HepG2 (cell line): Measurements from ENCODE around the gene GPR89A. TPM values are rescaled to one million over a fixed set of nuclear protein-coding genes. Genes with fewer than 3 reads are reported as not detected.

Experiments used
- EP300 ChIP-seq, 3 experiments: sonication (generic) in 1 of 3; formaldehyde crosslinking in 1 of 3; IDR thresholded peaks; 2 replicates each; pipeline versions ENCODE4 v1.5.1 to v1.6.1; 2011 to 2020; ENCODE audit warnings: low read depth in 2 of 3, low read length in 2 of 3, borderline replicate concordance in 1 of 3, improper control_type of control experiment in 1 of 3, mild to moderate bottlenecking in 1 of 3, missing genetic modification reagents in 1 of 3, moderate library complexity in 1 of 3
- HNRNPUL1 ChIP-seq: fragments of 200-400 bp; formaldehyde crosslinking; IDR thresholded peaks from 2 replicates; pipeline ENCODE4 v1.6.1; 2017; ENCODE audit warnings: low read depth, mild to moderate bottlenecking, low read length, moderate library complexity
- JDP2 ChIP-seq: sonication (generic); formaldehyde crosslinking; IDR thresholded peaks from 2 replicates; pipeline ENCODE4 v1.8.1; 2022; ENCODE audit warnings: missing genetic modification reagents, borderline replicate concordance
- NFKBIZ ChIP-seq: IDR thresholded peaks from 2 replicates; pipeline ENCODE4 v1.6.1; 2018; ENCODE audit warnings: missing genetic modification reagents, missing compliant biosample characterization
- PHF20 ChIP-seq: sonication (generic); formaldehyde crosslinking; IDR thresholded peaks from 2 replicates; pipeline ENCODE4 v1.5.0; 2020; ENCODE audit warnings: mild to moderate bottlenecking, missing genetic modification reagents
- PITX1 ChIP-seq: sonication (generic); formaldehyde crosslinking; IDR thresholded peaks from 2 replicates; pipeline ENCODE4 v1.5.1; 2020; ENCODE audit warnings: mild to moderate bottlenecking, missing genetic modification reagents
- ZMYM2 ChIP-seq: sonication (generic); formaldehyde crosslinking; IDR thresholded peaks from 2 replicates; pipeline ENCODE4 v1.8.0; 2022; ENCODE audit warnings: mild to moderate bottlenecking, missing genetic modification reagents
- ZNF205 ChIP-seq: IDR thresholded peaks from 2 replicates; pipeline ENCODE4 v1.6.1; 2018; ENCODE audit warnings: missing biosample characterization, missing genetic modification reagents
- ZNF234 ChIP-seq: sonication (generic); formaldehyde crosslinking; conservative IDR thresholded peaks from 2 replicates; pipeline ENCODE4 v1.5.1; 2020; ENCODE audit warnings: mild to moderate bottlenecking, missing genetic modification reagents
- ZNF280D ChIP-seq: sonication (generic); formaldehyde crosslinking; IDR thresholded peaks from 2 replicates; pipeline ENCODE4 v1.5.1; 2020; ENCODE audit warnings: mild to moderate bottlenecking, missing genetic modification reagents
- ZNF614 ChIP-seq: IDR thresholded peaks from 2 replicates; pipeline ENCODE4 v1.6.1; 2018; ENCODE audit warnings: missing biosample characterization, missing genetic modification reagents, inconsistent platforms, borderline replicate concordance
- ZSCAN9 ChIP-seq: IDR thresholded peaks from 2 replicates; pipeline ENCODE4 v1.6.1; 2016; ENCODE audit warnings: borderline replicate concordance
- polyA plus RNA-seq, 8 experiments: library from polyadenylated mRNA; depleted of rRNA in 3 of 8; stranded (reverse) in 7 of 8; unstranded in 1 of 8; fragments of >200 nt; fragmentation: Illumina TruSeq in 4 of 8; extraction: Trizol in 4 of 8; gene quantifications; 2 replicates each; pipeline versions ENCODE4 v1.2.1 to v1.2.3, GENCODE V29; 2011 to 2016; ENCODE audit warnings: low read depth in 4 of 8, missing spikeins in 1 of 8, mixed read lengths in 1 of 8; ENCODE audit not compliant: insufficient read depth in 1 of 8
- total RNA-seq, 5 experiments: library from RNA; depleted of rRNA; stranded (reverse); fragments of >200 nt; fragmentation: Illumina TruSeq; extraction: Trizol; gene quantifications; 2 replicates each; pipeline ENCODE4 v1.2.3, GENCODE V29; 2016; ENCODE audit warnings: low read depth in 1 of 5
- TF ChIP-seq, protein P1 (sequence below): sonication (generic); formaldehyde crosslinking; IDR thresholded peaks from 2 replicates; pipeline ENCODE4 v1.4.0; 2020; ENCODE audit warnings: missing genetic modification reagents
- TF ChIP-seq, protein P2 (sequence below): sonication (generic); formaldehyde crosslinking; IDR thresholded peaks from 2 replicates; pipeline ENCODE4 v1.5.1; 2020; ENCODE audit warnings: mild to moderate bottlenecking, missing genetic modification reagents, moderate library complexity
- TF ChIP-seq, protein P3 (sequence below): IDR thresholded peaks from 2 replicates; pipeline ENCODE4 v1.6.1; 2016; ENCODE audit warnings: low read depth, borderline replicate concordance

The GPR89A gene
- total and polyA plus RNA-seq, 2 of the 13 experiments (the other 11 are each of a cell fraction or from before 2014, with no cell fraction given): 23.4 to 32.6 TPM

- TF ChIP-seq, protein P1, sequence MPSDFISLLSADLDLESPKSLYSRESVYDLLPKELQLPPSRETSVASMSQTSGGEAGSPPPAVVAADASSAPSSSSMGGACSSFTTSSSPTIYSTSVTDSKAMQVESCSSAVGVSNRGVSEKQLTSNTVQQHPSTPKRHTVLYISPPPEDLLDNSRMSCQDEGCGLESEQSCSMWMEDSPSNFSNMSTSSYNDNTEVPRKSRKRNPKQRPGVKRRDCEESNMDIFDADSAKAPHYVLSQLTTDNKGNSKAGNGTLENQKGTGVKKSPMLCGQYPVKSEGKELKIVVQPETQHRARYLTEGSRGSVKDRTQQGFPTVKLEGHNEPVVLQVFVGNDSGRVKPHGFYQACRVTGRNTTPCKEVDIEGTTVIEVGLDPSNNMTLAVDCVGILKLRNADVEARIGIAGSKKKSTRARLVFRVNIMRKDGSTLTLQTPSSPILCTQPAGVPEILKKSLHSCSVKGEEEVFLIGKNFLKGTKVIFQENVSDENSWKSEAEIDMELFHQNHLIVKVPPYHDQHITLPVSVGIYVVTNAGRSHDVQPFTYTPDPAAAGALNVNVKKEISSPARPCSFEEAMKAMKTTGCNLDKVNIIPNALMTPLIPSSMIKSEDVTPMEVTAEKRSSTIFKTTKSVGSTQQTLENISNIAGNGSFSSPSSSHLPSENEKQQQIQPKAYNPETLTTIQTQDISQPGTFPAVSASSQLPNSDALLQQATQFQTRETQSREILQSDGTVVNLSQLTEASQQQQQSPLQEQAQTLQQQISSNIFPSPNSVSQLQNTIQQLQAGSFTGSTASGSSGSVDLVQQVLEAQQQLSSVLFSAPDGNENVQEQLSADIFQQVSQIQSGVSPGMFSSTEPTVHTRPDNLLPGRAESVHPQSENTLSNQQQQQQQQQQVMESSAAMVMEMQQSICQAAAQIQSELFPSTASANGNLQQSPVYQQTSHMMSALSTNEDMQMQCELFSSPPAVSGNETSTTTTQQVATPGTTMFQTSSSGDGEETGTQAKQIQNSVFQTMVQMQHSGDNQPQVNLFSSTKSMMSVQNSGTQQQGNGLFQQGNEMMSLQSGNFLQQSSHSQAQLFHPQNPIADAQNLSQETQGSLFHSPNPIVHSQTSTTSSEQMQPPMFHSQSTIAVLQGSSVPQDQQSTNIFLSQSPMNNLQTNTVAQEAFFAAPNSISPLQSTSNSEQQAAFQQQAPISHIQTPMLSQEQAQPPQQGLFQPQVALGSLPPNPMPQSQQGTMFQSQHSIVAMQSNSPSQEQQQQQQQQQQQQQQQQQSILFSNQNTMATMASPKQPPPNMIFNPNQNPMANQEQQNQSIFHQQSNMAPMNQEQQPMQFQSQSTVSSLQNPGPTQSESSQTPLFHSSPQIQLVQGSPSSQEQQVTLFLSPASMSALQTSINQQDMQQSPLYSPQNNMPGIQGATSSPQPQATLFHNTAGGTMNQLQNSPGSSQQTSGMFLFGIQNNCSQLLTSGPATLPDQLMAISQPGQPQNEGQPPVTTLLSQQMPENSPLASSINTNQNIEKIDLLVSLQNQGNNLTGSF: 0 out of 2 replicates have a peak, but pooled peaks have one; percentile 24
- TF ChIP-seq PHF20 (CRISPR knock-in tag): peak; percentile 56; the same call in 1 of the 2 replicates
- no peak for TF ChIP-seq ZMYM2 (CRISPR knock-in tag)
- peak; percentile 63; the same call in 1 of the 2 replicates for TF ChIP-seq ZNF205 (CRISPR knock-in tag)
- TF ChIP-seq ZNF280D (CRISPR knock-in tag): no peak; the same call in 1 of the 2 replicates
- peak; percentile 79 for TF ChIP-seq PITX1 (CRISPR knock-in tag)
- TF ChIP-seq ZNF614: 0 out of 2 replicates have a peak, but pooled peaks have one; percentile 25
- no peak for TF ChIP-seq NFKBIZ (CRISPR knock-in tag)
- no peak for TF ChIP-seq HNRNPUL1
- TF ChIP-seq ZSCAN9 (CRISPR knock-in tag): no peak
- TF ChIP-seq, protein P2, sequence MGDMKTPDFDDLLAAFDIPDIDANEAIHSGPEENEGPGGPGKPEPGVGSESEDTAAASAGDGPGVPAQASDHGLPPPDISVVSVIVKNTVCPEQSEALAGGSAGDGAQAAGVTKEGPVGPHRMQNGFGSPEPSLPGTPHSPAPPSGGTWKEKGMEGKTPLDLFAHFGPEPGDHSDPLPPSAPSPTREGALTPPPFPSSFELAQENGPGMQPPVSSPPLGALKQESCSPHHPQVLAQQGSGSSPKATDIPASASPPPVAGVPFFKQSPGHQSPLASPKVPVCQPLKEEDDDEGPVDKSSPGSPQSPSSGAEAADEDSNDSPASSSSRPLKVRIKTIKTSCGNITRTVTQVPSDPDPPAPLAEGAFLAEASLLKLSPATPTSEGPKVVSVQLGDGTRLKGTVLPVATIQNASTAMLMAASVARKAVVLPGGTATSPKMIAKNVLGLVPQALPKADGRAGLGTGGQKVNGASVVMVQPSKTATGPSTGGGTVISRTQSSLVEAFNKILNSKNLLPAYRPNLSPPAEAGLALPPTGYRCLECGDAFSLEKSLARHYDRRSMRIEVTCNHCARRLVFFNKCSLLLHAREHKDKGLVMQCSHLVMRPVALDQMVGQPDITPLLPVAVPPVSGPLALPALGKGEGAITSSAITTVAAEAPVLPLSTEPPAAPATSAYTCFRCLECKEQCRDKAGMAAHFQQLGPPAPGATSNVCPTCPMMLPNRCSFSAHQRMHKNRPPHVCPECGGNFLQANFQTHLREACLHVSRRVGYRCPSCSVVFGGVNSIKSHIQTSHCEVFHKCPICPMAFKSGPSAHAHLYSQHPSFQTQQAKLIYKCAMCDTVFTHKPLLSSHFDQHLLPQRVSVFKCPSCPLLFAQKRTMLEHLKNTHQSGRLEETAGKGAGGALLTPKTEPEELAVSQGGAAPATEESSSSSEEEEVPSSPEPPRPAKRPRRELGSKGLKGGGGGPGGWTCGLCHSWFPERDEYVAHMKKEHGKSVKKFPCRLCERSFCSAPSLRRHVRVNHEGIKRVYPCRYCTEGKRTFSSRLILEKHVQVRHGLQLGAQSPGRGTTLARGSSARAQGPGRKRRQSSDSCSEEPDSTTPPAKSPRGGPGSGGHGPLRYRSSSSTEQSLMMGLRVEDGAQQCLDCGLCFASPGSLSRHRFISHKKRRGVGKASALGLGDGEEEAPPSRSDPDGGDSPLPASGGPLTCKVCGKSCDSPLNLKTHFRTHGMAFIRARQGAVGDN (CRISPR knock-in tag): peak; percentile 96
- TF ChIP-seq JDP2: no peak
- TF ChIP-seq, protein P3, sequence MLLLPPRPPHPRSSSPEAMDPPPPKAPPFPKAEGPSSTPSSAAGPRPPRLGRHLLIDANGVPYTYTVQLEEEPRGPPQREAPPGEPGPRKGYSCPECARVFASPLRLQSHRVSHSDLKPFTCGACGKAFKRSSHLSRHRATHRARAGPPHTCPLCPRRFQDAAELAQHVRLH (CRISPR knock-in tag): peak; percentile 70; the same call in 1 of the 2 replicates
- no peak for TF ChIP-seq ZNF234 (CRISPR knock-in tag)
- 0 out of 4 replicates have a peak, but pooled peaks of 1 of the 2 experiments have one; percentile 16 for TF ChIP-seq EP300 (IDR thresholded peaks at IDR 0.05; ENCODE audit: low read depth in 2 of 2, low read length in 2 of 2)
- no peak; the same call in 1 of the 2 replicates for TF ChIP-seq EP300 (CRISPR knock-in tag; IDR thresholded peaks at IDR 0.05; ENCODE audit: borderline replicate concordance)
Observed at GRCh38 chr1:145714524-145715111, 106.8 kb downstream of the GPR89A start (continued).
